GM13976 (cell line): ENCODE data around the gene ACOT12.

Experiments
- DNase-seq: peaks from one replicate; pipeline ENCODE4 v3.0.0; 2012; ENCODE audit warnings: low spot score
- CTCF ChIP-seq: IDR thresholded peaks from 2 replicates; pipeline ENCODE4 v1.5.1; 2012; ENCODE audit warnings: borderline replicate concordance, mild to moderate bottlenecking; ENCODE audit not compliant: insufficient read depth; ENCODE audit errors: extremely low read depth, missing control alignments, control extremely low read depth
- in situ Hi-C: fragments of 300-500 bp; cut with MboI; formaldehyde crosslinking; loops from one replicate; pipeline ENCODE4 v1.12.0; 2022; ENCODE audit warnings: low sequenced_read_pairs, mixed read lengths, inconsistent platforms; ENCODE audit not compliant: unreplicated experiment

ACOT12 gene

GRCh38 chr5:81363093-81363871 lies 30.7 kb downstream of the ACOT12 start:
- TF ChIP-seq CTCF = no peak
- DNase-seq = no peak
- in situ Hi-C loops = no loop called here

- in situ Hi-C loops = no loop called here
- DNase-seq = no peak
- TF ChIP-seq CTCF = no peak
Measured at GRCh38 chr5:81361600-81361999, 32.3 kb downstream of the ACOT12 start.

- in situ Hi-C loops = no loop called here
- no peak for TF ChIP-seq CTCF
- no peak for DNase-seq
Measured at GRCh38 chr5:81360640-81361039, 33.3 kb downstream of the ACOT12 start.

- in situ Hi-C loops = no loop called here
- no peak for TF ChIP-seq CTCF
- no peak for DNase-seq
Measured at GRCh38 chr5:81359881-81360280, 34.1 kb downstream of the ACOT12 start.

- DNase-seq = no peak
- in situ Hi-C loops = no loop called here
- TF ChIP-seq CTCF = no peak
Measured at GRCh38 chr5:81359108-81359507, 34.8 kb downstream of the ACOT12 start.

- no peak for DNase-seq
- TF ChIP-seq CTCF = no peak
- in situ Hi-C loops = no loop called here
Measured at GRCh38 chr5:81355291-81356251, 38.4 kb downstream of the ACOT12 start.
